Hematopoietic multipotent progenitor cell treated with erythropoietin and hydrocortisone succinate and interleukin-3 and kit ligand, for 15 days (in vitro differentiated cells): ENCODE data around the gene HLA-DOA.
A peak's percentile ranks its signal among the peaks of the same experiment; 100 is the strongest.

Source experiments
- DNase-seq: peaks from one replicate; pipeline ENCODE4 v3.0.0-alpha.2; 2015; ENCODE audit warnings: low spot score

Gene HLA-DOA

DNA sequence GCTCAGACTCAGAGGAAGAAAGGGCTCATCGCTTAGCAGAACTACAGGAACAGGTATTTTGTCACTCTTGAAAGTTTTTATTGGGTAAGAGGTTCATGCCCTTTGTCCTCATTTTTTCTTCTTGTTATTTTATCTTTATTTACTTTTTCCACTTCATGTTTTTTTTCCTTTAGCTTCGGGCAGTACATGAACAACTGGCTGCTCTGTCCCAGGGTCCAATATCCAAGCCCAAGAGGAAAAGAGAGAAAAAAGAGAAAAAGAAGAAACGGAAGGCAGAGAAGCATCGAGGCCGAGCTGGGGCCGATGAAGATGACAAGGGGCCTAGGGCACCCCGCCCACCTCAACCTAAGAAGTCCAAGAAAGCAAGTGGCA lies 31.5 kb downstream of the HLA-DOA start:
- no peak for DNase-seq

GRCh38 chr6:32977272-32977952 lies 32.0 kb downstream of the HLA-DOA start:
- no peak for DNase-seq

DNA sequence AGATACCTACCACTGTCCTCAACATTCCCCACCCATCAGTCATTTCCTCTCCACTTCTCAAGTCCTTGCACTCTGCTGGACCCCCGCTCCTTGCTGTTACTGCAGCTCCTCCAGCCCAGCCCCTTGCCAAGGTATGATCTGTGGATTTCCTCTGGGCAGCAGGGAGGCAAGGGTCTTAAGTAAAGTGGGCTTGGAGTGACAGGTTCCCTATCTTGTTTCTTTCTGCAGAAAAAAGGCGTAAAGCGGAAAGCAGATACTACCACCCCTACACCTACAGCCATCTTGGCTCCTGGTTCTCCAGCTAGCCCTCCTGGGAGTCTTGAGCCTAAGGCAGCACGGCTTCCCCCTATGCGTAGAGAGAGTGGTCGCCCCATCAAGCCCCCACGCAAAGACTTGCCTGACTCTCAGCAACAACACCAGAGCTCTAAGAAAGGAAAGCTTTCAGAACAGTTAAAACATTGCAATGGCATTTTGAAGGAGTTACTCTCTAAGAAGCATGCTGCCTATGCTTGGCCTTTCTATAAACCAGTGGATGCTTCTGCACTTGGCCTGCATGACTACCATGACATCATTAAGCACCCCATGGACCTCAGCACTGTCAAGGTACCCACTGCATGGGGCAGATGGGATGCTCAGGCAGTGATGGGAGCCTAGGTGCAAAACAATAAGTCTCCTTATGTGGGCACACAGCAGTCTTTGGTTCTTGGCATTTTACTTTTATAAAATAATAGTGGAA lies 32.9 kb downstream of the HLA-DOA start:
- DNase-seq, result no peak

DNA sequence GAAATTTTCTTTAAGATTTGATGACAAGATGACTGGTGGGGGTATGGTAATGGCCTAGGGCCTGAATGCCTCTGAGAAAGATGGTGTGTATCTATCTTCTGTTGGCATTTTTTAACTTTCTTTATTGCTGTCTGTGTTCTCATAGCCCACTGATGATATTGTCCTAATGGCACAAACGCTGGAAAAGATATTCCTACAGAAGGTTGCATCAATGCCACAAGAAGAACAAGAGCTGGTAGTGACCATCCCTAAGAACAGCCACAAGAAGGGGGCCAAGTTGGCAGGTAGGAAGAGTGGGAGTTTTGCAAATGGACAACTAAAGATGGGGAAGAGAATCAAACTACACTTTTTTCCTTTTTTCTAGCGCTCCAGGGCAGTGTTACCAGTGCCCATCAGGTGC lies 33.5 kb downstream of the HLA-DOA start:
- DNase-seq, result no peak

DNA sequence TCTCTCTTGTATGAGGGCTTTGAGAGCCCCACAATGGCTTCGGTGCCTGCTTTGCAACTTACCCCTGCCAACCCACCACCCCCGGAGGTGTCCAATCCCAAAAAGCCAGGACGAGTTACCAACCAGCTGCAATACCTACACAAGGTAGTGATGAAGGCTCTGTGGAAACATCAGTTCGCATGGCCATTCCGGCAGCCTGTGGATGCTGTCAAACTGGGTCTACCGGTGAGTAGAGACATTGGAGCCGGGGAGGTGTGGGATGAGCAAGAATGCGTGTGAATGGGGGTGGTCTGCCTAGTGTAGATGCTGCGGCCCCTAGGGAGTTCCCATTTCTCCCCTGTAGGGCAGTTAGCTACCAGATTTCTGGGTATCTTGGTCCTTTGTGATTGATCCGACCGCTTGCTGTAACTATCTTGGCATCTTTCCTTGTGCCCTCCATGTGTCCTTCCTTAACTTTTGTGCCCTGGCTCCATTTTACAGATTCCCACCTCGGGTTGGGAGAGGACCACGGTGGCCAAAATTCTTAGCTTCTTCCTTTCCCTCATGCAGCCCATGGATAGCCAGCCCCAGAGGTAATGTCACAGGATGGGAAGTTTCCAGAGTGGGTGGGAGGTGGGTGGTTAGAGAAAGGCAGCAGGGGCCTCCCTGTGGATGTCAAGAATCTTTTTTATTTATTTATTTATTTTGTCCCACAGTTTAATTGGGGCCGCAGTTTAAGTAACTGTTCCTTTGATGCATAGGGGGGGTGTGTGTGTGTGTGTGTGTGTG lies 34.7 kb downstream of the HLA-DOA start:
- no peak for DNase-seq

GRCh38 chr6:32974016-32974333 lies 35.4 kb downstream of the HLA-DOA start:
- DNase-seq, result peak; percentile 30

DNA sequence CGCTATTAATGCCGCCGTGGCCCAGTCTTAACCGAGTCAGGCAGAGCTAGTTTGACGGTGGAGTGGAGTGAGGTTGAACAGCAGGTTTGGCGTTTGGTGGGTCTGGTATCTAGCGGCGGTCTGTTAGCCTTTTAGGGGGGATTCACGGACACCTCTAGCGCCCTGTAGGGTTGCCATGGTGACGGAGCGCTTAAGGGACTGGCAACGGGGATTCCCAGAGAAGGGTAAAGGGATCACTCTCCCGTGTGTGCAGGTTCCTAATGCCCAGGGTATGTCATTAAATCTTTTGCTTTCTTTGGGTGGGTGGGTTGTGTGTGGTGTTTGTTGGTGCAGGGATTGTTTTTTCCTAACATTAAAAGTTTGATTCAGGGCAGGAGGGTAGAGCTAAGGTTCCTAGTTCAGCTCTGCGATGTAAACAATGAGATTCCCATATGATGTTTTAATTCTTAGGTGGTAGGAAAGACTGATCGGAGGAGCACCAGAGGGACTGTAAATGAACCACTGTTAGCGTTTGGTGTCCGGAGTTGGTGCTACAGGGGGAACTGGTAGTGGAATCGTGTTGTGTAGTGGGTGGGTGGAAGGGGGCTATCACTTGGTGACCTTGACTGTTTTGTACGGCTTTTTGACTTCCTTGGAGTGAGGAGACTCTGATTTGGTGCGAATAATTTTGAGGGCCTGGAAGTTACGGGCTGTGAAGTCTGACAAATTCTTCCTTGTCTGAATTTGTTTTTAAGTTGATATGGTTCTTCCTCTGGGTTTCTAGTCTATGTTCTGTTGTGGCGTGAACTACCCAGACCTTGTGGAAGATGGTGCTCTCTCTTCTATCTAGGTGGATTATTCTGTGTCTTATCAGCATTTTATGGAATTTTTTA lies 36.0 kb downstream of the HLA-DOA start:
- DNase-seq, result peak; percentile 65

GRCh38 chr6:32972353-32973143 lies 36.8 kb downstream of the HLA-DOA start:
- no peak for DNase-seq

GRCh38 chr6:32971581-32972352 lies 37.6 kb downstream of the HLA-DOA start:
- peak; percentile 100 for DNase-seq

DNA sequence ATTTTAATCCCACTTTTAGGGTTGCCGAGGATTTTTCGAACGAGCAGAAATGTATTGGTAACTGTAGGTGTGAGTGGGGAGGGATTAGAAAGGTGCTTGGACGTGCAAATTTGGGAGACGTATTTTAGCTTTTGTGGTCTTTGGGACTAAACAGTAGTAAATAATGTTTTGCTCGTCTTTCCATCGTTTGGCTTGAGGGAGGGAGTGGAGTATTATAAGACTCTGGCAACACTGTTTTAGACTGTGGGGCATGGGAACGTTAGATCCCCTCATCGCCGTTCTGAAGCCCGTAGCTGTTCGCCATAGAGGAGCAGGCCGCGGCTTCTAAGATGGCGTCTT lies 38.2 kb downstream of the HLA-DOA start:
- DNase-seq, result no peak

- DNase-seq, result peak; percentile 73
These were observed 38.8 kb downstream of the HLA-DOA start for GRCh38 chr6:32970413-32971241.

- peak; percentile 89 for DNase-seq
These were observed 39.5 kb downstream of the HLA-DOA start for GRCh38 chr6:32969685-32970412.

DNA sequence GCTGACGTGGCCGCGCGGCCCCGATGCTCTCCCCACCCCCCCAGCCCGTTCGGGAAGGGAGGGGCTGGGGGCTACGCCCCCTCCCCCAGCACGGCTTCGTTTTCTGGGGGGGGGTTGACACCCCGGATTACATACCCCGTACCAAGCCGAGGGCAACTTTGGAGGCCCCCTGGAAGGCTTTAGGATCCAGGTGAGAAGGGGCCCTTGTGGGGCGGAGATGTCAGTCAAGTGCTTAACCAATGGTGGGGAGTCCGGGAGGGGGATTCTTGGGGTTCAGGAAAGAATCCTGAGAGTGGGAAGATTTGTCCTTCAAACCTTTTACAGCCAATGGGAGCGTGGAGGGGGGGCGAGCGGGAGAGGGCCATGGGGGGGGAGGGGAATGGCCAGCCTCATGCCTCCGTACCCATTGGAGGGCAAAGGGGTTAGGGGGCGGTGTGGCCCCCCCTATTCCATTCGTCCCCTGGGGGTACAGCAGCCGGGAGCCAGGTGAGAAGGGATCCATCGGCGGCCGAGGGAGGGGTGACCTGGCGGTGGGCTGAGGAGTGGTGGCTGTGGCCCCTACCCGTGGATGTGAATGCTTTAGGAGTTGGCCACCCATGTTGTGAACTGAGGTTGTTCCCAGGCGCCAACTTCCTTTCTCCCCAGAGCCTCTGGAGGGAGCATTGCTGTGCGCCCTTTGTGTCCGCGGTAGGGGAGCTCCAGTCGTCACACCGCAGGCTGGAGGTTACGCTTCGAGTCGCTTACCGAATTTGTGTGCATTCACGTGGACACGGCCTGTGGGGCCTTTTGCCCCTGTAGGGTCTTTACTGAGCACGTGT lies 40.3 kb downstream of the HLA-DOA start:
- peak; percentile 66 for DNase-seq

GRCh38 chr6:32968093-32968866 lies 41.1 kb downstream of the HLA-DOA start, which contains the start of gene BRD2:
BRD2 (plus strand) TSS chr6:32968594; CDS start chr6:32972899, 4,305 bp downstream.
- peak; percentile 97 for DNase-seq

- DNase-seq, result peak; percentile 50
These were observed 42.0 kb downstream of the HLA-DOA start for GRCh38 chr6:32967151-32968091.

DNA sequence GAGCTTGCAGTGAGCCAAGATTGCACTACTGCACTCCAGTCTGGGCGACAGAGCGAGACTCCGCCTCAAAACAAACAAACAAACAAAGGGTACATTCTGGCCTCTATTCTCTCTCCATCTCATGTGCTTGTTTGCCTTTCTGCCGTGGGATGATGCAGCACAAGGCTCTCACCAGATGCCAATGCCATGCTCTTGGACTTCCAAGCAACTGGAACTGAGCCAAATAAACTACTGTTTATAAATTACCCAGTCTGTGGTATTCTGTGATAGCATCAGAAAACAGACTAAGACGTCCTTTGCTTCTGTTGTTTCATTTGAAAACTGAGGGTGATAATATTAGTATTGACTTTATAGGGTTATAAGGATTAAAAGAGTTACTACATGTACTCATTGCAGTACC lies 44.6 kb downstream of the HLA-DOA start:
- DNase-seq, result no peak
